Measurements from ENCODE around the gene CORO1C. TPM values are rescaled to one million over a fixed set of nuclear protein-coding genes. Genes with fewer than 3 reads are reported as not detected.

CORO1C gene
- total RNA-seq, 1 experiment from 2014 or later: 208 TPM

- CTCF ChIA-PET: interaction anchor here (0.6 to 0.7 kb wide), 3 partner anchors 96 to 299 kb away, joined by 3 to 5 read pairs (median 4); no protein-coding TSS in a partner anchor
- BruUV-seq (replicated peaks): no TSS peak
- H3K4me1 ChIP-seq (ENCODE audit: insufficient read depth, low read length, poor library complexity, severe bottlenecking): peaks cover 15% of the 10 kb centered on the region
- no peak for TF ChIP-seq EZH2 (IDR thresholded peaks at IDR 0.05; ENCODE audit: borderline replicate concordance, low read depth, low read length, poor library complexity, severe bottlenecking)
- no peak for TF ChIP-seq CTCF (conservative IDR thresholded peaks at IDR 0.05; ENCODE audit: low read depth, low read length)
- H3K4me3 ChIP-seq (ENCODE audit: low read depth, low read length, poor library complexity, severe bottlenecking): no peak overlapping the region
- intact Hi-C loops (cut with micrococcal nuclease; ENCODE audit: unreplicated experiment): loop anchor here (1.0 kb wide), 1 partner anchor 191 kb away; no protein-coding TSS in a partner anchor
- no peaks in the 10 kb centered on the region for H3K36me3 ChIP-seq (ENCODE audit: insufficient read depth, low read length, poor library complexity, severe bottlenecking)
- POLR2A ChIA-PET (ENCODE audit: low non-redundant PET): interaction anchor here (0.6 kb wide), 1 partner anchor 25 kb away, joined by 6 read pairs; no protein-coding TSS in a partner anchor
- H3K9me3 ChIP-seq (ENCODE audit: low read depth, low read length, poor library complexity, severe bottlenecking): no peaks in the 10 kb centered on the region
- no peak for DNase-seq (ENCODE audit: low spot score)
- H3K27me3 ChIP-seq (replicated peaks; ENCODE audit: insufficient read depth, low read depth, low read length, poor library complexity): no peaks in the 10 kb centered on the region
- H3K27ac ChIP-seq (ENCODE audit: low read depth, low read length, poor library complexity, severe bottlenecking): no peak overlapping the region
Measured at GRCh38 chr12:108612788-108613282, 118.5 kb downstream of the CORO1C start.

GRCh38 chr12:108611884-108612415, 119.4 kb downstream of the CORO1C start:
- POLR2A ChIA-PET (ENCODE audit: low non-redundant PET): no interaction called here
- H3K4me1 ChIP-seq (ENCODE audit: insufficient read depth, low read length, poor library complexity, severe bottlenecking): peaks cover 9% of the 10 kb centered on the region
- CTCF ChIA-PET: interaction anchor here (0.7 kb wide), 1 partner anchor 141 kb away, joined by 5 read pairs; no protein-coding TSS in a partner anchor
- intact Hi-C loops (cut with micrococcal nuclease; ENCODE audit: unreplicated experiment): no loop called here
- H3K9me3 ChIP-seq (ENCODE audit: low read depth, low read length, poor library complexity, severe bottlenecking): no peaks in the 10 kb centered on the region
- TF ChIP-seq CTCF (conservative IDR thresholded peaks at IDR 0.05; ENCODE audit: low read depth, low read length): peak; percentile 55
- TF ChIP-seq EZH2 (IDR thresholded peaks at IDR 0.05; ENCODE audit: borderline replicate concordance, low read depth, low read length, poor library complexity, severe bottlenecking): no peak
- H3K4me3 ChIP-seq (ENCODE audit: low read depth, low read length, poor library complexity, severe bottlenecking): no peak overlapping the region
- H3K36me3 ChIP-seq (ENCODE audit: insufficient read depth, low read length, poor library complexity, severe bottlenecking): no peaks in the 10 kb centered on the region
- H3K27ac ChIP-seq (ENCODE audit: low read depth, low read length, poor library complexity, severe bottlenecking): no peak overlapping the region
- no TSS peak for BruUV-seq (replicated peaks)
- no peaks in the 10 kb centered on the region for H3K27me3 ChIP-seq (replicated peaks; ENCODE audit: insufficient read depth, low read depth, low read length, poor library complexity)
- DNase-seq (ENCODE audit: low spot score): peak; percentile 54

GRCh38 chr12:108610856-108611605, 120.3 kb downstream of the CORO1C start:
- H3K4me1 ChIP-seq (ENCODE audit: insufficient read depth, low read length, poor library complexity, severe bottlenecking): peaks cover 7% of the 10 kb centered on the region
- ChIA-PET CTCF (no interaction called here), POLR2A (ENCODE audit: low non-redundant PET) (no interaction called here)
- intact Hi-C loops (cut with micrococcal nuclease; ENCODE audit: unreplicated experiment): no loop called here
- no peaks in the 10 kb centered on the region for H3K9me3 ChIP-seq (ENCODE audit: low read depth, low read length, poor library complexity, severe bottlenecking)
- H3K36me3 ChIP-seq (ENCODE audit: insufficient read depth, low read length, poor library complexity, severe bottlenecking): no peaks in the 10 kb centered on the region
- H3K27ac ChIP-seq (ENCODE audit: low read depth, low read length, poor library complexity, severe bottlenecking): no peak overlapping the region
- BruUV-seq (replicated peaks): no TSS peak
- no peaks in the 10 kb centered on the region for H3K27me3 ChIP-seq (replicated peaks; ENCODE audit: insufficient read depth, low read depth, low read length, poor library complexity)
- DNase-seq (ENCODE audit: low spot score): no peak
- no peak overlapping the region for H3K4me3 ChIP-seq (ENCODE audit: low read depth, low read length, poor library complexity, severe bottlenecking)
- no peak for TF ChIP-seq EZH2 (IDR thresholded peaks at IDR 0.05; ENCODE audit: borderline replicate concordance, low read depth, low read length, poor library complexity, severe bottlenecking)
- no peak for TF ChIP-seq CTCF (conservative IDR thresholded peaks at IDR 0.05; ENCODE audit: low read depth, low read length)
